GM19239 (cell line): ENCODE measurements around the gene RNF115.
"Not testable (repeated sequence)": the region's sequence is repeated elsewhere in the genome, so short reads cannot be mapped to it uniquely, and the experiment has no call there.

Experiments used
- DNase-seq: peaks from one replicate; pipeline ENCODE4 v3.0.0; 2011; ENCODE audit warnings: low spot score; ENCODE audit not compliant: insufficient read length
- FAIRE-seq: peaks from 2 replicates; lab custom pipeline; 2011; peaks lifted over from hg19 to GRCh38; lab: Jason Lieb, UNC

RNF115 gene

GRCh38 chr1:145747398-145748247 is 76.3 kb downstream of the RNF115 start:
- no peak for DNase-seq
- peak; percentile 63 for FAIRE-seq

GRCh38 chr1:145740269-145740668 is 83.6 kb downstream of the RNF115 start:
- no peak for DNase-seq
- FAIRE-seq = no peak

GRCh38 chr1:145736191-145736590 is 87.7 kb downstream of the RNF115 start:
- no peak for DNase-seq
- no peak for FAIRE-seq

DNA sequence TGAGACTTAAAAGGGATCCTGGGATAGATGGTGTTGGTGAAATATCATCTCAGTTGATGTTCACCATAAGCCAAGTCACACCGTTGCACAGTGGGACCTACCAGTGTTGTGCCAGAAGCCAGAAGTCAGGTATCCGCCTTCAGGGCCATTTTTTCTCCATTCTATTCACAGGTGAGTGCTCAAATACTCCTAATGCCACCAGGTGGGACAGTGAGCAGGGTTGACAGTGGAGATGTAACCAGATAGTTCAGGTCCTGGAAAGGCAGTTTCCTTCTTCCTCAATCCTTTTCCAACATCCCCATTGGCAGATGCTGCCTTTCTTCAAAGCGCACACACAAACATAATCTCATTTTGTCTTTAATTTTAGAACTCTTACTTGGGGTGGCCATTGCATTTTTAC is 93.0 kb downstream of the RNF115 start:
- DNase-seq = no peak
- FAIRE-seq = no peak

- DNase-seq (no peak), FAIRE-seq (no peak)
Measured at GRCh38 chr1:145730467-145730866, 93.4 kb downstream of the RNF115 start.

- no peak for FAIRE-seq
- no peak for DNase-seq
Measured at GRCh38 chr1:145729666-145730436, 94.0 kb downstream of the RNF115 start.

DNA sequence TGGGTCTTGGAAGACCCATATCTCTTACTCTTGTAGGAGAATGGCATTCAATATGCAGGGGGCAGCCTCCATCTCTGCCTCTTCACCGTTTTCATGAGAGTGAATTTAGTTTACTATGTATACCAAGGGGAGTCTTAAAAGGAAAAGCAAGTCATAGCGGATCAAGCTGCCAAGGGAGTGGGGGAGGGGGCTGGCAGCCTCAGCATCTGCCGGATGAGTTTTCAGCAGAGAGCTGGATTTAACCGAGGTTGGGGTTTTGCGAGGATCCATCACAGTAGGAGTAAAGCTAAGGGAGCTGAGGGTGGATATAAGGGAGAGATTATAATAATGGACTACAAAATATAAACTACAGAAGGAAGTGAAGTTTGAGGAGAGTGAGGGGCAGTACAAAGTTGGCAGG is 94.7 kb downstream of the RNF115 start:
- FAIRE-seq = no peak

DNA sequence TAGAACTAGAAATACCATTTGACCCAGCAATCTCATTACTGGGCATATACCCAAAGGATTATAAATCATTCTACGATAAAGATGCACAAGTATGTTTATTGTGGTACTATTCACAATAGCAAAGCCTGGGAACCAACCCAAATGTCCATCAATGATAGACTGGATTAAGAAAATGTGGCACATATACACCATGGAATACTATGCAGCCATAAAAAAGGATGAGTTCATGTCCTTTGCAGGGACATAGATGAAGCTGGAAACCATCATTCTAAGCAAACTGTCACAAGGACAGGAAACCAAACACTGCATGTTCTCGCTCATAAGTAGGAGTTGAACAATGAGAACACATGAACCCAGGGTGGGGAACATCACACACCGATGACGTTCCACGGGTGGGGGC is 97.7 kb downstream of the RNF115 start:
- not testable (repeated sequence) for FAIRE-seq, DNase-seq

More for the DNA sequence above, 94.7 kb downstream of the RNF115 start:
- no peak for DNase-seq

- FAIRE-seq = no peak
- peak; percentile 58 for DNase-seq
Measured at GRCh38 chr1:145720878-145721671, 102.8 kb downstream of the RNF115 start.

DNA sequence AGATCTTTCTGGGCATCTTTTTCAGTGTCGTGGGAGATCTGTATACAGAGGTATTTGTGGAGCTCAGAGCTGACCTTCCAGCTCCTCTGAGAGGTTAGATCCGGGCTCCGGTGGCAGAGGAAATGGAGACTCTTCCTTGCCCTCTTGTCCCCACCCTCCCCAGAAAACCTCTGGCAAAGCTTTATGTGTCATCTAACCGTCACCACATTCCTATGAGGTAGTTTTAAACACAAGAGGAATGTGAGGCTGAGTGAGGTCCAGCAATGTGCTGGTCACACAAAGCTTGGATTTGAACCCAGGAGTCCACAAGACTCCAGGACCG is 103.4 kb downstream of the RNF115 start:
- no peak for DNase-seq
- no peak for FAIRE-seq

- no peak for DNase-seq
- no peak for FAIRE-seq
Measured at GRCh38 chr1:145719230-145720079, 104.4 kb downstream of the RNF115 start, which contains the start of gene CD160. Gene CD160 (plus strand): TSS chr1:145719499. CDS start chr1:145728328, 8,829 bp downstream.

GRCh38 chr1:145718465-145718864 is 105.4 kb downstream of the RNF115 start:
- not testable (repeated sequence) for DNase-seq, FAIRE-seq

DNA sequence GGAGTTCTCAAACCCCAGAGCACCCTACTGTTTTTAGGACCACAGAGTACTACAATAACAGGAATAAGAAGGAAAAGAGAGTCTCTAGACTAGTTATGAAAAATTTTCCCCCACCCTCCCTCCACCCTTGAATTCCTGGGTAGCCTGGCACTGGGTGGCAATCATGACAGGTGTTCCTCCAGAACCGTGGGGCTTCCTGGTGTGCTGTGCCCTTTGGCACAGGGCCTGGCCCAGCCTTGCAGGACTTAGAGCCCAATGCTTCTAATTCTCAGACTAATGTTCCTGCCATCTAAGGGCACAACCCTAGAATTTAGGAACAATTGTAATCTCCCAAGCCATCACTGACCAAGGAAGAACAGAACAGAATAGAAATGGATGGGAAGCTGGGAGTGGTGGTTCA is 106.1 kb downstream of the RNF115 start:
- FAIRE-seq = no peak

GRCh38 chr1:145716641-145717345 is 107.1 kb downstream of the RNF115 start:
- DNase-seq = no peak
- FAIRE-seq = no peak

More for the DNA sequence above, 106.1 kb downstream of the RNF115 start:
- no peak for DNase-seq

DNA sequence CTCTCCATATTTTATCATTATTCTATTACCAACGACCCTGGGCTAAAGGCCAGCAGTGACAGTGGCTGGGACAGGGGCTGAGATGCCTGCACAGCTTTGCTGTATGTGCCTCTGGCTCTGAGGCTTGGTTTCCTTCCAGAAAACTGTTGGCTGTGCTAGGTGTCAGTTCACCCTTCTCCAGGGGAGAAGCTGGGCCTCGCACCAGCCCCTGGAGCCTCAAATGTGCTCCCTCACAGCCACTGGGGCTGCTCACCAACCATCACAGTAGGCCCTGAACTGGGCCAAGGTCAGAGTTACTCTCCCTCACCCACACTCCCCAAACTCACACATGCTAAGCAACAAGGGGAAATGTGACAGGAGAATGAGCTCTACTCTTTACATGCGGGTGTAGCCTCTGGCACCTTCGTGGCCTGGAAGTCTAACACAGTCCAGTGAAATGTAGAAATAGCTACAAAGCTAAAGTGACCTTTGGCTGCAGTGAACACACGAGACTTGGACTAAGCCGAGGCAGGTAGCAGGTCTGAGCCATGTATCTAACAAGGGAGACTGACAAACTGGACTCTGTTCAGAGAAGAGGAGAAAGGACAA is 109.3 kb downstream of the RNF115 start:
- FAIRE-seq = no peak

DNA sequence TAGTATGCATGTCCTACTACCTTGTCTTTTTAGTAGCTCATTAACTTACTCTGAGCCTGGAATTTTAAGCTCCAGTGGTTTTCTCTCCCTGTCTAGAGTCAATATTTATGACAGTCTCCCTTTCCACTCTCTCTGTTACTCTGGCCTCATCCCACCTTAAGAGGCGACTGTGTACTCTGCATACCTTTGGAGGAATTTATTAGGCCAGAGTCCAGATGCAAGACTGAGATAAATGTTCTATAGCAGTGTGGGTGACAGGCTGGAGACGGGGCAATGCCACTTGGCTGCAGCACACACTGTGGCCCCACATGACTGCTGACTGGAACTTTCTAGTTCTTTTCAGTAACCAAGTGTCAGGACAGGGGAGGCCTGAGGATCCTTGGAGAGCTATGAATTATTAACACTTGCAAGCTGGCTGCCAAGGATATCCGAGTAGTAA is 112.7 kb downstream of the RNF115 start:
- FAIRE-seq (no peak), DNase-seq (no peak)

More for the DNA sequence above, 109.3 kb downstream of the RNF115 start:
- no peak for DNase-seq

GRCh38 chr1:145710291-145711027 is 113.4 kb downstream of the RNF115 start:
- FAIRE-seq = no peak

GRCh38 chr1:145708063-145708462 is 115.8 kb downstream of the RNF115 start:
- DNase-seq (no peak), FAIRE-seq (no peak)

More at GRCh38 chr1:145710291-145711027, 113.4 kb downstream of the RNF115 start:
- no peak for DNase-seq
